Measurements from ENCODE around the gene MRM2.

GRCh38 chr7:2259480-2259879, 17.5 kb upstream of the MRM2 start:
- TF ChIP-seq POLR2A (IDR thresholded peaks at IDR 0.05; ENCODE audit: low read depth, low read length) (no peak), FOS (IDR thresholded peaks at IDR 0.05; ENCODE audit: borderline replicate concordance, extremely low read depth, insufficient read length) (no peak), BCL11A (IDR thresholded peaks at IDR 0.05; ENCODE audit: low read depth, low read length) (no peak), NR2C1 (IDR thresholded peaks at IDR 0.05) (no peak), BHLHE40 (IDR thresholded peaks at IDR 0.05; ENCODE audit: borderline replicate concordance in 1 of 2, low read depth in 2 of 2, low read length in 1 of 2) (no peak), ZNF687 (IDR thresholded peaks at IDR 0.05) (no peak), CEBPB (IDR thresholded peaks at IDR 0.05; ENCODE audit: borderline replicate concordance in 1 of 2, low read depth in 2 of 2, low read length in 2 of 2) (no peak), JUND (IDR thresholded peaks at IDR 0.05; ENCODE audit: low read depth, low read length) (no peak), EP300 (IDR thresholded peaks at IDR 0.05; ENCODE audit: borderline replicate concordance in 1 of 2, control insufficient read depth in 1 of 2, low read depth in 2 of 2, low read length in 2 of 2) (no peak), NR2C2 (IDR thresholded peaks at IDR 0.05; ENCODE audit: borderline replicate concordance, control insufficient read depth, insufficient read length, low read depth) (no peak), ZNF24 (IDR thresholded peaks at IDR 0.05) (no peak)
- TF ChIP-seq, protein P1, sequence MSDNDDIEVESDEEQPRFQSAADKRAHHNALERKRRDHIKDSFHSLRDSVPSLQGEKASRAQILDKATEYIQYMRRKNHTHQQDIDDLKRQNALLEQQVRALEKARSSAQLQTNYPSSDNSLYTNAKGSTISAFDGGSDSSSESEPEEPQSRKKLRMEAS (IDR thresholded peaks at IDR 0.05; ENCODE audit: low read depth, low read length): no peak
- TF ChIP-seq, protein P2, sequence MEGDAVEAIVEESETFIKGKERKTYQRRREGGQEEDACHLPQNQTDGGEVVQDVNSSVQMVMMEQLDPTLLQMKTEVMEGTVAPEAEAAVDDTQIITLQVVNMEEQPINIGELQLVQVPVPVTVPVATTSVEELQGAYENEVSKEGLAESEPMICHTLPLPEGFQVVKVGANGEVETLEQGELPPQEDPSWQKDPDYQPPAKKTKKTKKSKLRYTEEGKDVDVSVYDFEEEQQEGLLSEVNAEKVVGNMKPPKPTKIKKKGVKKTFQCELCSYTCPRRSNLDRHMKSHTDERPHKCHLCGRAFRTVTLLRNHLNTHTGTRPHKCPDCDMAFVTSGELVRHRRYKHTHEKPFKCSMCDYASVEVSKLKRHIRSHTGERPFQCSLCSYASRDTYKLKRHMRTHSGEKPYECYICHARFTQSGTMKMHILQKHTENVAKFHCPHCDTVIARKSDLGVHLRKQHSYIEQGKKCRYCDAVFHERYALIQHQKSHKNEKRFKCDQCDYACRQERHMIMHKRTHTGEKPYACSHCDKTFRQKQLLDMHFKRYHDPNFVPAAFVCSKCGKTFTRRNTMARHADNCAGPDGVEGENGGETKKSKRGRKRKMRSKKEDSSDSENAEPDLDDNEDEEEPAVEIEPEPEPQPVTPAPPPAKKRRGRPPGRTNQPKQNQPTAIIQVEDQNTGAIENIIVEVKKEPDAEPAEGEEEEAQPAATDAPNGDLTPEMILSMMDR (IDR thresholded peaks at IDR 0.05 in 2 of 3, conservative IDR thresholded peaks at IDR 0.05 in 1 of 3; ENCODE audit: control insufficient read depth in 2 of 3, extremely low read depth in 1 of 3, insufficient read depth in 1 of 3, low read depth in 3 of 3, low read length in 3 of 3): no peak
- TF ChIP-seq, protein P3, sequence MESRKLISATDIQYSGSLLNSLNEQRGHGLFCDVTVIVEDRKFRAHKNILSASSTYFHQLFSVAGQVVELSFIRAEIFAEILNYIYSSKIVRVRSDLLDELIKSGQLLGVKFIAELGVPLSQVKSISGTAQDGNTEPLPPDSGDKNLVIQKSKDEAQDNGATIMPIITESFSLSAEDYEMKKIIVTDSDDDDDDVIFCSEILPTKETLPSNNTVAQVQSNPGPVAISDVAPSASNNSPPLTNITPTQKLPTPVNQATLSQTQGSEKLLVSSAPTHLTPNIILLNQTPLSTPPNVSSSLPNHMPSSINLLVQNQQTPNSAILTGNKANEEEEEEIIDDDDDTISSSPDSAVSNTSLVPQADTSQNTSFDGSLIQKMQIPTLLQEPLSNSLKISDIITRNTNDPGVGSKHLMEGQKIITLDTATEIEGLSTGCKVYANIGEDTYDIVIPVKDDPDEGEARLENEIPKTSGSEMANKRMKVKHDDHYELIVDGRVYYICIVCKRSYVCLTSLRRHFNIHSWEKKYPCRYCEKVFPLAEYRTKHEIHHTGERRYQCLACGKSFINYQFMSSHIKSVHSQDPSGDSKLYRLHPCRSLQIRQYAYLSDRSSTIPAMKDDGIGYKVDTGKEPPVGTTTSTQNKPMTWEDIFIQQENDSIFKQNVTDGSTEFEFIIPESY (IDR thresholded peaks at IDR 0.05): no peak
